ENCODE measurements around the gene DZIP1.
"Not testable (repeated sequence)": the region's sequence is repeated elsewhere in the genome, so short reads cannot be mapped to it uniquely, and the experiment has no call there.

DZIP1 gene

GRCh38 chr13:95644601-95645052, at the start of gene DZIP1:
Gene DZIP1 (minus strand): TSS chr13:95644706. CDS start chr13:95642029, 2,677 bp downstream.
- no peak within 1 kb of the TSS for H3K27ac Mint-ChIP-seq
- H3K36me3 Mint-ChIP-seq: no peaks in the 10 kb centered on the region
- ATAC-seq (ENCODE audit: low read depth): no peak

DNA sequence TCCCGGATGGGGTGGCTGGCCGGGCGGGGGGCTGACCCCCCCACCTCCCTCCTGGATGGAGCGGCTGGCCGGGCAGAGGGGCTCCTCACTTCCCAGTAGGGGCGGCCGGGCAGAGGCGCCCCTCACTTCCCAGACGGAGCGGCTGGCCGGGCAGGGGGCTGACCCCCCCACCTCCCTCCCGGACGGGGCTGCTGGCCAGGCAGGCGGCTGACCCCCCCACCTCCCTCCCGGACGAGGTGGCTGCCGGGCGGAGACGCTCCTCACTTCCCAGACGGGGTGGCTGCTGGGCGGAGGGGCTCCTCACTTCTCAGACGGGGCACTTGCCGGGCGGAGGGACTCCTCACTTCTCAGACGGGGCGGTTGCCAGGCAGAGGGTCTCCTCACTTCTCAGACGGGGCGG, 46.5 kb upstream of the DZIP1 start:
- peaks cover 36% of the 10 kb centered on the region for H3K4me1 Mint-ChIP-seq
- not testable (repeated sequence) for ATAC-seq (ENCODE audit: low read depth); H3K9me3 Mint-ChIP-seq; H3K4me3 Mint-ChIP-seq; H3K27ac Mint-ChIP-seq; DNase-seq (ENCODE audit: low spot score in 2 of 2); H3K27me3 Mint-ChIP-seq
- peaks cover 15% of the 10 kb centered on the region for H3K36me3 Mint-ChIP-seq

More at GRCh38 chr13:95644601-95645052, at the start of gene DZIP1:
- no peak for DNase-seq (ENCODE audit: low spot score in 2 of 2)
- H3K9me3 Mint-ChIP-seq: no peaks in the 10 kb centered on the region
- no peaks in the 10 kb centered on the region for H3K4me1 Mint-ChIP-seq
- peaks cover 14% of the 10 kb centered on the region for H3K27me3 Mint-ChIP-seq
- peak within 1 kb of the TSS; percentile 60 for H3K4me3 Mint-ChIP-seq

DNA sequence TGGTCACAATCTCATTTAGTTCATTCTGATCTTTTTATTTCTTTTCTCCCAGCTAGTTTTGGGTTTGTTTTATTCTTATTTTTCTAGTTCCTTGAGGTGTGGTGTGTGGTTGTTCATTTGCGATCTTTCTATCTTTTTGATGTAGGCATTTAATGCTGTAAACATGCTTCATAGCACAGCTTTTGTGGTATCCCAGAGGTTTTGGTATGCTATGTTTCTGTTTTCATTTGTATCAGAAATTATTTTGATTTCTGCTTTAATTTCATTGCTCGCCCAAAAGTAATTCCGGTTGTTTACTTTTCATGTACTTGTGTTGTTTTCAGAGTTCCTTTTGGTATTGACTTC, 45.0 kb upstream of the DZIP1 start:
- ATAC-seq (ENCODE audit: low read depth) (no peak), DNase-seq (ENCODE audit: low spot score in 2 of 2) (no peak)
- no peak overlapping the region for H3K27ac Mint-ChIP-seq
- peaks cover 43% of the 10 kb centered on the region for H3K4me1 Mint-ChIP-seq
- H3K27me3 Mint-ChIP-seq: no peaks in the 10 kb centered on the region
- no peaks in the 10 kb centered on the region for H3K9me3 Mint-ChIP-seq
- H3K4me3 Mint-ChIP-seq: no peak overlapping the region
- peaks cover 19% of the 10 kb centered on the region for H3K36me3 Mint-ChIP-seq

GRCh38 chr13:95684960-95685359, 40.5 kb upstream of the DZIP1 start:
- H3K36me3 Mint-ChIP-seq: peaks cover 27% of the 10 kb centered on the region
- not testable (repeated sequence) for H3K27ac Mint-ChIP-seq

GRCh38 chr13:95684418-95684817, 39.9 kb upstream of the DZIP1 start:
- peak overlapping the region; percentile 18 for H3K27ac Mint-ChIP-seq
- DNase-seq (ENCODE audit: low spot score in 2 of 2) (no peak), ATAC-seq (ENCODE audit: low read depth) (no peak)
- H3K4me1 Mint-ChIP-seq: peaks cover 62% of the 10 kb centered on the region
- H3K27me3 Mint-ChIP-seq: no peaks in the 10 kb centered on the region
- H3K36me3 Mint-ChIP-seq: peaks cover 26% of the 10 kb centered on the region
- H3K9me3 Mint-ChIP-seq: no peaks in the 10 kb centered on the region
- no peak overlapping the region for H3K4me3 Mint-ChIP-seq

More at GRCh38 chr13:95684960-95685359, 40.5 kb upstream of the DZIP1 start:
- H3K4me3 Mint-ChIP-seq; H3K9me3 Mint-ChIP-seq; DNase-seq (ENCODE audit: low spot score in 2 of 2); ATAC-seq (ENCODE audit: low read depth); H3K27me3 Mint-ChIP-seq: not testable (repeated sequence)
- peaks cover 59% of the 10 kb centered on the region for H3K4me1 Mint-ChIP-seq

- Mint-ChIP-seq H3K4me3 (no peak overlapping the region), H3K27ac (no peak overlapping the region), H3K36me3 (peaks cover 11% of the 10 kb centered on the region), H3K9me3 (no peaks in the 10 kb centered on the region), H3K27me3 (no peaks in the 10 kb centered on the region), H3K4me1 (peaks cover 43% of the 10 kb centered on the region)
- ATAC-seq (ENCODE audit: low read depth): no peak
- DNase-seq (ENCODE audit: low spot score in 2 of 2): no peak
Observed at GRCh38 chr13:95679722-95680121, 35.2 kb upstream of the DZIP1 start.

DNA sequence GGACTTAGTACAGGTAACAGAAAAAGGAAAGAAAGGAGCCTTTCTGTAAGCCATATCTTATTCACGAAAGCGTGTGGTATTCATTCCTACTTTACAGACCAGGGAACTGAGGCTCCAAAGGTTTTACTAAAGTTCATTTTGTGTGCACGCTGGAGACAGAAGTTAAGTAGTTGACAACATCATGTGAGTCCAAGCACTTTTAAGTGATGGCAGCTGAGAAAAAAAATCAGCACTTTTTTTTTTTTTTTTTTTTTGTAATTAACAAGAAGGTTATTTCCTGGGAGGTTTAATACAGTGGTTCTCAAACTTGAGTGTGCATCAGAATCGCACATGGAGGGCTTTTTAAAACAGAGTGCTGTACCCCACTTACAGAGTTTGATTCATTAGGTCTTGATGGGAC, 34.5 kb upstream of the DZIP1 start:
- Mint-ChIP-seq H3K4me1 (peaks cover 38% of the 10 kb centered on the region), H3K4me3 (no peak overlapping the region), H3K27me3 (no peaks in the 10 kb centered on the region), H3K36me3 (peaks cover 7% of the 10 kb centered on the region), H3K27ac (no peak overlapping the region), H3K9me3 (no peaks in the 10 kb centered on the region)
- no peak for ATAC-seq (ENCODE audit: low read depth)
- no peak for DNase-seq (ENCODE audit: low spot score in 2 of 2)

- Mint-ChIP-seq H3K4me3 (peak overlapping the region; percentile 88), H3K4me1 (peaks cover 34% of the 10 kb centered on the region)
- ATAC-seq (ENCODE audit: low read depth): no peak
Observed at GRCh38 chr13:95677564-95678266, 33.2 kb upstream of the DZIP1 start.

DNA sequence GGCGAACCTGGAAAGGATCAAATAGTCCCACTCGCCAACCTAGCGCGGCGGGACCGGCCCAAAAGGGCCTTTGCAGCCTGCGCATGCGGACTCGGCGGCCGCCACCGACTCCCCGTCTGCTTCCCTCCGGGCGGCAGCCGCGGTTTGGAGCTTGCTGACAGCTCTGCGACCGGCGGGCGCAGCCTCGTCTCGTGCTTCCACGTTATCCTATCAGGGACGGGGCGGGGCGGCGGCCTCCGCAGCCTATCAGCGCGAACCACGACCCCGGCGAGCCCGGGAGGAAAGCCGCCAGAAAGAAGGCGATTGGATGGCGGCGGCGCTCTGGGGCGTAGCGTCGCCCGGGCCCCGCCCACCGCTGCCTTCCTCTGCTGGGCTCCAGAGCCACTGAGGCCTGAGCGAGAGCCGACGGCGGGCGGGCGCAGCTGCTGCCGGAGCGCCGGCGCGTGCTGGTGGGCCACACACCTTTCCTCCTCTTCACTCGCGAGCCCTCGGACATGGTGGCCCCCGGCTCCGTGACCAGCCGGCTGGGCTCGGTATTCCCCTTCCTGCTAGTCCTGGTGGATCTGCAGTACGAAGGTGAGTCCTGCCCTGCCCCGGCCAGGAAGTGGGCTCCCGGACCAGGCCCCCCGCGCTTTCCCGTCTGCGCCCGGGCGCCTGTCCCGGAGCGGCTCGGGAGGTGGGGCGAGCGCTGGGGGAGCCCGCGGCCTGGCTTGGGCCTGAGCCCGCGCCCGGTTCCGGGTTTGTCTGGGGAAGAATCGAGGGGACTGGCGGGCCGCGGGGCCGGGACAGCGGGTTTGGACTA, 32.5 kb upstream of the DZIP1 start, which contains the start of gene DNAJC3:
TSS of gene DNAJC3 (plus strand) at position 378 of the 802 bp plus-strand sequence. CDS start at position 495, 117 bp downstream.
- Mint-ChIP-seq H3K27ac (peak within 1 kb of the TSS; percentile 81), H3K9me3 (peaks cover 3% of the 10 kb centered on the region), H3K4me3 (peak within 1 kb of the TSS; percentile 88), H3K4me1 (peaks cover 29% of the 10 kb centered on the region), H3K36me3 (peaks cover 5% of the 10 kb centered on the region), H3K27me3 (no peaks in the 10 kb centered on the region)
- peak; percentile 95 to 98 for DNase-seq (ENCODE audit: low spot score in 2 of 2)
- peak; percentile 93 for ATAC-seq (ENCODE audit: low read depth)

More at GRCh38 chr13:95677564-95678266, 33.2 kb upstream of the DZIP1 start:
- Mint-ChIP-seq H3K27ac (peak overlapping the region; percentile 76), H3K9me3 (peaks cover under 1% of the 10 kb centered on the region), H3K27me3 (no peaks in the 10 kb centered on the region), H3K36me3 (peaks cover 4% of the 10 kb centered on the region)
- no peak for DNase-seq (ENCODE audit: low spot score in 2 of 2)

- Mint-ChIP-seq H3K9me3 (peaks cover 4% of the 10 kb centered on the region), H3K4me1 (peaks cover 26% of the 10 kb centered on the region), H3K36me3 (peaks cover 2% of the 10 kb centered on the region), H3K27ac (peak overlapping the region; percentile 81), H3K27me3 (no peaks in the 10 kb centered on the region), H3K4me3 (peak overlapping the region; percentile 88)
- ATAC-seq (ENCODE audit: low read depth) (peak; percentile 0), DNase-seq (ENCODE audit: low spot score in 2 of 2) (no peak)
Observed at GRCh38 chr13:95676105-95676761, 31.7 kb upstream of the DZIP1 start.

- peaks cover 11% of the 10 kb centered on the region for H3K36me3 Mint-ChIP-seq
Observed at GRCh38 chr13:95671597-95671996, 27.1 kb upstream of the DZIP1 start.

DNA sequence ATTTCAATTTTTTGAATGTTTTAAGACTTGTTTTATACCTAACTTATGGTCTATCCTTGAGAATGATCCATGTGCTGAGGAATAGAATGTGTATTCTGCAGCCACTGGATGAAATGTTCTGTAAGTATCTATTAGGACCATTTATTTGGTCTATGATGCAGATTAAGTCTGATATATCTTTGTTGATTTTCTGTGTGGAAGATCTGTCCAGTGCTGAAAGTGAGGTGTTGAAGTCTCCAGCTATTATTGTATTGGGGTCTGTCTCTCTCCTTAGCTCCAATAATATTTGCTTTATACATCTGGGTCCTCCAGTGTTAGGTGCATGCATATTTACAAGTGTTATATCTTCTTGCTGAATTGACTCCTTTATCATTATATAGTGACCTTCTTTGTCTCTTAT, 22.7 kb upstream of the DZIP1 start:
- not testable (repeated sequence) for H3K27ac Mint-ChIP-seq; H3K4me1 Mint-ChIP-seq; DNase-seq (ENCODE audit: low spot score in 2 of 2); H3K4me3 Mint-ChIP-seq; ATAC-seq (ENCODE audit: low read depth)
- Mint-ChIP-seq H3K36me3 (peaks cover 11% of the 10 kb centered on the region), H3K27me3 (peaks cover 14% of the 10 kb centered on the region), H3K9me3 (peaks cover 39% of the 10 kb centered on the region)

More at GRCh38 chr13:95671597-95671996, 27.1 kb upstream of the DZIP1 start:
- Mint-ChIP-seq H3K9me3 (peaks cover 30% of the 10 kb centered on the region), H3K27ac (no peak overlapping the region), H3K4me1 (peaks cover 12% of the 10 kb centered on the region), H3K27me3 (peaks cover 4% of the 10 kb centered on the region), H3K4me3 (no peak overlapping the region)
- no peak for DNase-seq (ENCODE audit: low spot score in 2 of 2)
- ATAC-seq (ENCODE audit: low read depth): no peak

DNA sequence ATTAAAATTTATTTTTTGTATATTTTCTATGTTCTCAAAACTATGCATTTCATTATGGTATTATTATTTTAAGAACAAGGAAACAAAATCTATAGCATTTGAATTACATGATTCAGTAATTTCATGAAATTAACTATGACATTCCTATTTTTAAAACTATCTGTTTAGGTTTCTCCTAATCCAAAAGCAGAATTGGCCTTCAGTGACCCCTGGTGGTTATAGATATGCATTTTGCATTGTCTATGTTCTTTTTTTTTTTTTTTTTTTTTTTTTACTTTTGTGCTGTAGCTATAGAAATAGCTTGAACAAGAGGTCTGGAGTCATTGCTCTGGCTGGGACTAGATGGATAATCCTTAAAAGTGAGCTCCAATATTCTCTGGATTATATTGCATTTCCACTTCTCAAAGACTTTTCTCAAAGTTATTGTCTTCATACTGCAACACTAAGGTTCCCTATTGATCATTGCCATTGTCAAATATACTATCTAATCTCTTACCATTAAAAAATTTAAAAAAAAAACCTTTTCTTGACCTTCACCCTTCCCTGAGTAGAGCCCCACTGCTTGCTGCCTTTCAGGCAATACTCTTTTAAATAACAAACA, 16.6 kb upstream of the DZIP1 start:
- peaks cover 10% of the 10 kb centered on the region for H3K9me3 Mint-ChIP-seq
- DNase-seq (ENCODE audit: low spot score in 2 of 2) (no peak), ATAC-seq (ENCODE audit: low read depth) (no peak)
- no peak overlapping the region for H3K27ac Mint-ChIP-seq
- H3K4me3 Mint-ChIP-seq: no peak overlapping the region
- peaks cover 10% of the 10 kb centered on the region for H3K27me3 Mint-ChIP-seq
- no peaks in the 10 kb centered on the region for H3K36me3 Mint-ChIP-seq
- no peaks in the 10 kb centered on the region for H3K4me1 Mint-ChIP-seq

Data from memory B cell (primary cell).